ENCODE measurements around the gene SLC46A3.

Gene SLC46A3

DNA sequence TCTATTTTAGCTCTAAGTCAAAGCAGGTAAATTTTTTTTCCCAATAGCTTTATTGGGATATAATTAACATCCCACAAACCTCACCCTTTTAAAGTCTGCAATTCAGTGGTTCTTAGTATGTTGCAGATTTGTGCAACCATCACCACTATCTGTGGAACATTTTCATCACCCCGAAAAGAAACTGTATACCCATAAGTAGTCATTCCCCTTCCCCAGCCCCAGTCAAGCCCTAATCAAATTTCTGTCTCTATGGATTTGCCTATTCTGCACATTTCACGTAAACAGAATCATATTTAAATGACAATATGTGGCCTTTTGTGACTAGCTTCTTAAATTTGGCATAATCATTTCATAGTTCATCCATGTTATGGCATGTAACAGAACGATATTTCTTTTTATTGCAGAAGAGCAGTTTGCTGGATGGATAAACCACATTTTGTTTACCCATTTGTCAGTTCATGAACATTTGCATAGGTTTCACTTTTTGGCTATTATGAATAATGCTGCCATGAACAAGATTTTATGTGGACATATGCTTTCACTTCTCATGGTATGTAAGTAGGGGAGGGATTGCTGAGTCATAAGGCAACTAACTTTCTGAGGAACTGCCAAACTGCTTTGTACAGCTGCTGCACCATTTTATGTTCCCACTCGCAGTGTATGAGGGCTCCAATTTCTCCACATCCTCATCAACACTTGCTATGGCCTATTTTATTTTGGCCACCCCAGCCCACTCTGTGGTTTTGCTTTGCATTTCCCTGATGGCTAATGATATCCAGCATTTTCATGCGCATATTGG is 10.9 kb downstream of the SLC46A3 start:
- peak; percentile 78 for DNase-seq (ENCODE audit: low read depth)

DNA sequence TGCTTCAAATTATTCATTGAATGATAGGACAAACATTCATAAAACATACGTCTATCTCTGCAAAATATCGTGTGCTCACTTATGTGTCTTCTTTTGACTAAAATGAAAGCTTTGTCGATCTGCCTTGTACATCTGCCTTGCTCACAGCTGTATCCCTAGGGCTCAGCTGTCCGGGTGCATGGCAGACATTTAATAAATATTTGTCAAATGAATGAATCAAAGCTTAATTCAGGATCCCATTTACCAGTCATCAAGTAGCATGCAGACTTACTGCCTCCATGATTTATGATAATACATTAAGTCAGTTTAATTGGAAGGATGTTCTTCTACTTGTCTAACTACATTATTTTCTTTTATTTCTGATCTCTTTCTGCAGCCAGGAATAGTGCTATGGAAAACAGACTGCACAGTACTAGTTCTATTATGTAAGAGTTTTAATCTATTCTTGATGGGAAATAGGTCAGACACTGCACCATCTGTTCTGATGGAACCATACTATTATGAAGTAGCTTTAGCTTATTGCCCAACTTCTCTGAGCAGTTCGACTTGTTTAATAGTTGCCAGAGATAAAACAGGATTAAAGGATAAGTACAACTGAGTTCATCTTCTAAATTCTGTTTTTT is 13.2 kb downstream of the SLC46A3 start:
- DNase-seq (ENCODE audit: low read depth) = no peak
- H3K4me3 ChIP-seq (ENCODE audit: low read length) = no peak overlapping the region
- TF ChIP-seq, protein P1, sequence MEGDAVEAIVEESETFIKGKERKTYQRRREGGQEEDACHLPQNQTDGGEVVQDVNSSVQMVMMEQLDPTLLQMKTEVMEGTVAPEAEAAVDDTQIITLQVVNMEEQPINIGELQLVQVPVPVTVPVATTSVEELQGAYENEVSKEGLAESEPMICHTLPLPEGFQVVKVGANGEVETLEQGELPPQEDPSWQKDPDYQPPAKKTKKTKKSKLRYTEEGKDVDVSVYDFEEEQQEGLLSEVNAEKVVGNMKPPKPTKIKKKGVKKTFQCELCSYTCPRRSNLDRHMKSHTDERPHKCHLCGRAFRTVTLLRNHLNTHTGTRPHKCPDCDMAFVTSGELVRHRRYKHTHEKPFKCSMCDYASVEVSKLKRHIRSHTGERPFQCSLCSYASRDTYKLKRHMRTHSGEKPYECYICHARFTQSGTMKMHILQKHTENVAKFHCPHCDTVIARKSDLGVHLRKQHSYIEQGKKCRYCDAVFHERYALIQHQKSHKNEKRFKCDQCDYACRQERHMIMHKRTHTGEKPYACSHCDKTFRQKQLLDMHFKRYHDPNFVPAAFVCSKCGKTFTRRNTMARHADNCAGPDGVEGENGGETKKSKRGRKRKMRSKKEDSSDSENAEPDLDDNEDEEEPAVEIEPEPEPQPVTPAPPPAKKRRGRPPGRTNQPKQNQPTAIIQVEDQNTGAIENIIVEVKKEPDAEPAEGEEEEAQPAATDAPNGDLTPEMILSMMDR (IDR thresholded peaks at IDR 0.05; ENCODE audit: insufficient read depth, low read depth, low read length, missing control alignments) = no peak

More for the DNA sequence above, 10.9 kb downstream of the SLC46A3 start:
- no peak overlapping the region for H3K4me3 ChIP-seq (ENCODE audit: low read length)
- TF ChIP-seq, protein P1 (IDR thresholded peaks at IDR 0.05; ENCODE audit: insufficient read depth, low read depth, low read length, missing control alignments) = no peak

DNA sequence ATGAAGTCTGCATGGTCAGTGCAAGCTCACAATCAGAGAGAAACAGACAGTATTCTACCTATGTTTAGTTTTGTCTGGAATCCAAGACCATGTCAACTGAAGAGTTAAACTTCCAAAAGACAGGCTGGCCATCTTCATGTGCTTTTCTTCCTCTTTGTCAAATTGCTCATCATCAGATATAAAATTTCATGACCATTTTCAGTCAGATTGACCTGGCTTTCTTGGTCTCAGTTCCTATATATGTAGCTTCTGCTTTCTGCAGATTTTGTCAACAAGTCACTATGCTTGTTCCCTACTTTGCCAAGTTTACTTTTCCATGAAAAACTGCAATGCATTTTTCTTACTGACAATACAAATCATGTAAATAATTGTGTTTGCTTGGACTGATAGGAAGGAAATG is 13.9 kb downstream of the SLC46A3 start:
- TF ChIP-seq, protein P1 (IDR thresholded peaks at IDR 0.05; ENCODE audit: insufficient read depth, low read depth, low read length, missing control alignments) = no peak
- no peak for DNase-seq (ENCODE audit: low read depth)
- H3K4me3 ChIP-seq (ENCODE audit: low read length) = no peak overlapping the region

DNA sequence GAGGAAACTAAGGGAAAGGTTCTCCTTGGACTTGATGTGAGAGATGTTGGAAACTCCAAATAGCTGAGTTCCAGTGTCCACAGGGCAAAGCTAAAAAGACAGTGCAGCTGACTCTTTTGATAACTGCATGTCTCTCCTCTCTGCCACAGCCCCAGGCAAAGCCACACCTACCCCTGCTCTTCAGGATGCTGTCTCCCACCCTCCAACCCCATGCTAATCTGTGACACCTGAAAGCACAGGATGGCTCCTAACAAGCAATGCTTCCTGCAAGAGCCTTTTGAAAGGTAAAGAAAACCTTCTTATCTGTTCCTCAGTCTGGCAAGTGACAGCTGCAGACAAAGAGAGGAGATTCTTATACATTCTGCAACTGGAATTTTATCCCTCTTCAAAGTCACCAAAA is 14.5 kb downstream of the SLC46A3 start:
- no peak for DNase-seq (ENCODE audit: low read depth)
- no peak overlapping the region for H3K4me3 ChIP-seq (ENCODE audit: low read length)
- TF ChIP-seq, protein P1 (IDR thresholded peaks at IDR 0.05; ENCODE audit: insufficient read depth, low read depth, low read length, missing control alignments) = no peak

DNA sequence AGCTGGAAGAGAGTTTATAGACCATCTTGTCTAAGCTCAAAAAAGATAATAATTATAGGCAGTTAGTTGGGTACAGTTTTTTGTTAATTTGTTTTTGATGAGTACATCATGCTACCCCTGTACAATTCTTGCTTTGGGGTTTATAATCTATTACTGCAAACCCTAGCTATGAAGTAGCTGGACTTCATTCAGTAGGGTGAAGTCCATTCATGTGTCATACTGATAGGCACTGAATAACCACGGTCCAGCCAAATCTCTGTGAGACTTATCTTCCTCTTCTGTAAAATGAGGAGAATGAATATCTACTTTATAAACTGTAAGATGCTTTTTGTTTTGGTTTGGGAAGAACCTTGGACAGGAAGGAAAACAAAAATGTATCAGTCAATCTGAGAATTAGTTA is 19.5 kb downstream of the SLC46A3 start:
- TF ChIP-seq, protein P1 (IDR thresholded peaks at IDR 0.05; ENCODE audit: insufficient read depth, low read depth, low read length, missing control alignments) = no peak
- no peak for DNase-seq (ENCODE audit: low read depth)

DNA sequence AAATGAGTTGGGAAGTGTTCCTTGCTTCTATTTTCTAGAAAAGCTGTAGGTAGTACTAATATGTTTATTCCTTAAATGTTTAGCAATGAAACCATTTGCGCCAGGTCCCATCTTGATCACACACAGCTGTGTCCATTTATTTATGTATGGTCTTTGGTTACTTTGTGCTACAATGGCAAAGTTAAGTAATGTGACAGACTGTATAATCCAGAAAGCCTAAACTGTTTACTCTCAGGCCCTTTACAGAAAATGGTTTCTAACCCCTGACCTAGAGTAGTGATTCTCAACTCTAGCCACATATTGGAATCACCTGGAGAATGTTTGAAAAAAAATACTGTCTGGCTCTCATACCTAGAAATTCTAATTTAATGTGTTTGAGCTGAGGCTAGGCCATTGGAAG is 21.3 kb downstream of the SLC46A3 start:
- DNase-seq (ENCODE audit: low read depth) = no peak
- TF ChIP-seq, protein P1 (IDR thresholded peaks at IDR 0.05; ENCODE audit: insufficient read depth, low read depth, low read length, missing control alignments) = no peak
- H3K4me3 ChIP-seq (ENCODE audit: low read length) = no peak overlapping the region

More for the DNA sequence above, 19.5 kb downstream of the SLC46A3 start:
- no peak overlapping the region for H3K4me3 ChIP-seq (ENCODE audit: low read length)

DNA sequence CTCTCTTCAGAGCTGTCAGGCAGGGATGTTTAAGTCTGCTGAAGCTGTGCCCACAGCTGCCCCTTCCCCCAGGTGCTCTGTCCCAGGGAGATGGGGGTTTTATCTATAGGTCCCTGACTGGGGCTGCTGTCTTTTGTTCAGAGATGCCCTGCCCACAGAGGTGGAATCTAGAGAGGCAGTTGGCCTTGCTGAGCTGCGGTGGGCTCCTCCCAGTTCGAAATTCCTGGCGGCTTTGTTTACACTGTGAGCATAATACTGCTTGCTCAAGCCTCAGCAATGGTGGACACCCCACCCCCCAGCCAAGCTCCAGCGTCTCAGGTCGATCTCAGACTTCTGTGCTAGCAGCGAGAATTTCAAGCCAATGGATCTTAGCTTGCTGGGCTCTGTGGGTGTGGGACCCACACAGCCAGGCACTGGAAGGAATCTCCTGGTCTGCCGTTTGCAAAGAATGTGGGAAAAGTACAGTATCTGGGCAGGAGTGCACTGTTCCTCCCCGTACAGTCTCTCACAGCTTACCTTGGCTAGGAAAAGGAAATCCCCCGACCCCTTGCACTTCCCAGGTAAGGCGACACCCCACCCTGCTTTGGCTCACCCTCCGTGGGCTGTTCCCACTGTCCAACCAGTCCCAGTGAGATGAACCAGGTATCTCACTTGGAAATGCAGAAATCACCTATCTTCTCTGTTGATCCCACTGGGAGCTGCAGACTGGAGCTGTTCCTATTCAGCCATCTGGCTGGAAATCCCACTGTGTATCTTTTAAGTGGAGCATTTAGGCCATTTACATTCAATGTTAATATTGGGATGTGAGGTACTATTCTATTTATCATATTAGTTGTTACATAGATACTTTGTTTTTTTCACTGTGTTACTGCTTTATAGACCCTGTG is 24.9 kb downstream of the SLC46A3 start:
- peak overlapping the region; percentile 31 for H3K4me3 ChIP-seq (ENCODE audit: low read length)
- DNase-seq (ENCODE audit: low read depth) = peak; percentile 84

All from epithelial cell of esophagus (primary cell).